Brain microvascular endothelial cell (primary cell): Measurements from ENCODE around the gene AFP.

ENCODE experiments used
- DNase-seq: peaks from one replicate; pipeline ENCODE4 v3.0.0-alpha.2; 2020
- H3K27ac ChIP-seq: fragments of 250-450 bp; sonication (Bioruptor Pico); 2 replicates; pipeline ENCODE4 v1.5.1; 2020; ENCODE audit warnings: mild to moderate bottlenecking, moderate library complexity
- H3K27me3 ChIP-seq: fragments of 250-450 bp; sonication (Bioruptor Pico); replicated peaks from 2 replicates; pipeline ENCODE4 v1.5.1; 2020; ENCODE audit warnings: mild to moderate bottlenecking
- H3K36me3 ChIP-seq: fragments of 250-450 bp; sonication (Bioruptor Pico); replicated peaks from 2 replicates; pipeline ENCODE4 v1.5.1; 2020; ENCODE audit warnings: mild to moderate bottlenecking
- H3K4me3 ChIP-seq: 2 replicates; pipeline ENCODE4 v1.5.1; 2011; ENCODE audit warnings: low read depth, mild to moderate bottlenecking, control low read depth, low read length, moderate library complexity
- CTCF ChIP-seq: IDR thresholded peaks from 2 replicates; pipeline ENCODE4 v1.5.1; 2011; ENCODE audit warnings: low read depth, mild to moderate bottlenecking, moderate library complexity, low read length, control low read depth, inconsistent platforms; ENCODE audit errors: missing control alignments
- in situ Hi-C: cut with HindIII; loops from 2 replicates; pipeline ENCODE4 v1.10.0; 2017; ENCODE audit warnings: low sequenced_read_pairs, low pct_ligation_motif_present

Gene AFP

GRCh38 chr4:73433140-73433539, 2.9 kb upstream of the AFP start:
- no peak overlapping the region for H3K4me3 ChIP-seq
- H3K27ac ChIP-seq = no peak overlapping the region
- no peak for TF ChIP-seq CTCF
- DNase-seq = no peak
- in situ Hi-C loops = no loop called here
- no peaks in the 10 kb centered on the region for H3K36me3 ChIP-seq
- no peaks in the 10 kb centered on the region for H3K27me3 ChIP-seq

- Histone ChIP-seq H3K27me3 (no peaks in the 10 kb centered on the region), H3K36me3 (no peaks in the 10 kb centered on the region), H3K4me3 (no peak overlapping the region), H3K27ac (no peak overlapping the region)
- no peak for DNase-seq
- in situ Hi-C loops = no loop called here
- TF ChIP-seq CTCF = peak; percentile 53
These were observed 1.7 kb upstream of the AFP start for GRCh38 chr4:73434311-73434710.

- no peak for DNase-seq
- in situ Hi-C loops = no loop called here
- H3K36me3 ChIP-seq = no peaks in the 10 kb centered on the region
- H3K27me3 ChIP-seq = no peaks in the 10 kb centered on the region
- H3K4me3 ChIP-seq = no peak overlapping the region
- TF ChIP-seq CTCF = no peak
- H3K27ac ChIP-seq = no peak overlapping the region
These were observed 895 bp downstream of the AFP start for GRCh38 chr4:73436674-73437557.

GRCh38 chr4:73437558-73437956, 1.5 kb downstream of the AFP start:
- H3K27me3 ChIP-seq = no peaks in the 10 kb centered on the region
- H3K4me3 ChIP-seq = no peak overlapping the region
- H3K36me3 ChIP-seq = no peaks in the 10 kb centered on the region
- DNase-seq = no peak
- H3K27ac ChIP-seq = no peak overlapping the region
- TF ChIP-seq CTCF = no peak
- in situ Hi-C loops = no loop called here

- H3K27ac ChIP-seq = no peak overlapping the region
- no peaks in the 10 kb centered on the region for H3K27me3 ChIP-seq
- H3K36me3 ChIP-seq = no peaks in the 10 kb centered on the region
- in situ Hi-C loops = no loop called here
- TF ChIP-seq CTCF = no peak
- DNase-seq = no peak
- H3K4me3 ChIP-seq = no peak overlapping the region
These were observed 2.0 kb downstream of the AFP start for GRCh38 chr4:73438048-73438447.
